GM23338 (cell line): Measurements from ENCODE around the gene RGS6.

Experiments
- CREB1 ChIP-seq: fragments of 250-450 bp; sonication (Bioruptor Pico); IDR thresholded peaks from 2 replicates; pipeline ENCODE4 v1.5.0; 2020; ENCODE audit warnings: low read depth, mild to moderate bottlenecking, moderate library complexity
- EZH2 ChIP-seq: fragments of 200-600 bp; sonication (generic); IDR thresholded peaks from one replicate; pipeline ENCODE4 v1.8.0; 2017; ENCODE audit warnings: antibody characterized with exemption, mild to moderate bottlenecking, low read depth; ENCODE audit not compliant: unreplicated experiment
- EZH2phosphoT487 ChIP-seq: fragments of 200-600 bp; sonication (generic); IDR thresholded peaks from one replicate; pipeline ENCODE4 v1.8.1; 2018; ENCODE audit warnings: antibody characterized with exemption; ENCODE audit not compliant: unreplicated experiment
- JUNB ChIP-seq: IDR thresholded peaks from one replicate; pipeline ENCODE4 v1.6.1; 2016; ENCODE audit warnings: antibody characterized with exemption; ENCODE audit not compliant: unreplicated experiment
- POLR2AphosphoS5 ChIP-seq: IDR thresholded peaks from 2 replicates; pipeline ENCODE4 v1.6.1; 2016; ENCODE audit warnings: antibody characterized with exemption, low read depth
- ZNF331 ChIP-seq: fragments of 250-450 bp; sonication (Bioruptor Pico); IDR thresholded peaks from 2 replicates; pipeline ENCODE4 v1.5.0; 2020; ENCODE audit warnings: low read depth, mild to moderate bottlenecking, moderate library complexity
- TF ChIP-seq, protein P1 (sequence below), 2 experiments: fragments of 200-600 bp in 1 of 2; sonication (generic) in 1 of 2; conservative IDR thresholded peaks; 2 replicates each; pipeline versions ENCODE4 v1.5.1 to v1.6.1; 2016 to 2017; ENCODE audit warnings: antibody characterized with exemption in 2 of 2, low read depth in 2 of 2, mild to moderate bottlenecking in 2 of 2, moderate library complexity in 1 of 2
- TF ChIP-seq, protein P2 (sequence below): IDR thresholded peaks from 2 replicates; pipeline ENCODE4 v1.6.1; 2016; ENCODE audit warnings: antibody characterized with exemption
- TF ChIP-seq, protein P3 (sequence below): IDR thresholded peaks from one replicate; pipeline ENCODE4 v1.6.1; 2018; ENCODE audit warnings: antibody characterized with exemption; ENCODE audit not compliant: unreplicated experiment

DNA sequence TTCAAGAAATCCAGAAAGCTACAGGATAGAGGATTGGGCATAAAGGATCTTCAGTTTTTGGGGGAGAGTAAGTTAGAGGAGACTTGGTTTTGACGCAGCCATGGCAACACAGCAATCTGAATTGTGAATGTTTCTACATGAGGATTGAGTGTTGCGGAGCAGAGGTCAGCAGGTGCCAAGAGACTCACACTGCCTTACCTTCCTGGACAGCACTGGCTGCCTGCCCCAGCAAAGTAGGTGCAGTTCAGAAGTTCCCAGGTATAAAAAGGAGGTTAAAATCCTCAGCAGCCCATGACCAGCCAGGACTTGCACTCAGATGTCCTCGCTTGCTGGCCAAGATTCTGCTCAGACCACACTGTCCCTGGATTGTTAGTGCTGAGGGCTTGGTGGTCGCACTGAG lies 590.6 kb downstream of the RGS6 start:
- TF ChIP-seq, protein P1, sequence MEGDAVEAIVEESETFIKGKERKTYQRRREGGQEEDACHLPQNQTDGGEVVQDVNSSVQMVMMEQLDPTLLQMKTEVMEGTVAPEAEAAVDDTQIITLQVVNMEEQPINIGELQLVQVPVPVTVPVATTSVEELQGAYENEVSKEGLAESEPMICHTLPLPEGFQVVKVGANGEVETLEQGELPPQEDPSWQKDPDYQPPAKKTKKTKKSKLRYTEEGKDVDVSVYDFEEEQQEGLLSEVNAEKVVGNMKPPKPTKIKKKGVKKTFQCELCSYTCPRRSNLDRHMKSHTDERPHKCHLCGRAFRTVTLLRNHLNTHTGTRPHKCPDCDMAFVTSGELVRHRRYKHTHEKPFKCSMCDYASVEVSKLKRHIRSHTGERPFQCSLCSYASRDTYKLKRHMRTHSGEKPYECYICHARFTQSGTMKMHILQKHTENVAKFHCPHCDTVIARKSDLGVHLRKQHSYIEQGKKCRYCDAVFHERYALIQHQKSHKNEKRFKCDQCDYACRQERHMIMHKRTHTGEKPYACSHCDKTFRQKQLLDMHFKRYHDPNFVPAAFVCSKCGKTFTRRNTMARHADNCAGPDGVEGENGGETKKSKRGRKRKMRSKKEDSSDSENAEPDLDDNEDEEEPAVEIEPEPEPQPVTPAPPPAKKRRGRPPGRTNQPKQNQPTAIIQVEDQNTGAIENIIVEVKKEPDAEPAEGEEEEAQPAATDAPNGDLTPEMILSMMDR (conservative IDR thresholded peaks at IDR 0.05; ENCODE audit: low read depth in 2 of 2), result no peak
- TF ChIP-seq EZH2, result no peak
- no peak for TF ChIP-seq POLR2AphosphoS5
- TF ChIP-seq CREB1 (CRISPR knock-in tag), result no peak
- TF ChIP-seq EZH2phosphoT487, result no peak
- TF ChIP-seq, protein P2, sequence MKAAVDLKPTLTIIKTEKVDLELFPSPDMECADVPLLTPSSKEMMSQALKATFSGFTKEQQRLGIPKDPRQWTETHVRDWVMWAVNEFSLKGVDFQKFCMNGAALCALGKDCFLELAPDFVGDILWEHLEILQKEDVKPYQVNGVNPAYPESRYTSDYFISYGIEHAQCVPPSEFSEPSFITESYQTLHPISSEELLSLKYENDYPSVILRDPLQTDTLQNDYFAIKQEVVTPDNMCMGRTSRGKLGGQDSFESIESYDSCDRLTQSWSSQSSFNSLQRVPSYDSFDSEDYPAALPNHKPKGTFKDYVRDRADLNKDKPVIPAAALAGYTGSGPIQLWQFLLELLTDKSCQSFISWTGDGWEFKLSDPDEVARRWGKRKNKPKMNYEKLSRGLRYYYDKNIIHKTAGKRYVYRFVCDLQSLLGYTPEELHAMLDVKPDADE, result no peak
- TF ChIP-seq, protein P3, sequence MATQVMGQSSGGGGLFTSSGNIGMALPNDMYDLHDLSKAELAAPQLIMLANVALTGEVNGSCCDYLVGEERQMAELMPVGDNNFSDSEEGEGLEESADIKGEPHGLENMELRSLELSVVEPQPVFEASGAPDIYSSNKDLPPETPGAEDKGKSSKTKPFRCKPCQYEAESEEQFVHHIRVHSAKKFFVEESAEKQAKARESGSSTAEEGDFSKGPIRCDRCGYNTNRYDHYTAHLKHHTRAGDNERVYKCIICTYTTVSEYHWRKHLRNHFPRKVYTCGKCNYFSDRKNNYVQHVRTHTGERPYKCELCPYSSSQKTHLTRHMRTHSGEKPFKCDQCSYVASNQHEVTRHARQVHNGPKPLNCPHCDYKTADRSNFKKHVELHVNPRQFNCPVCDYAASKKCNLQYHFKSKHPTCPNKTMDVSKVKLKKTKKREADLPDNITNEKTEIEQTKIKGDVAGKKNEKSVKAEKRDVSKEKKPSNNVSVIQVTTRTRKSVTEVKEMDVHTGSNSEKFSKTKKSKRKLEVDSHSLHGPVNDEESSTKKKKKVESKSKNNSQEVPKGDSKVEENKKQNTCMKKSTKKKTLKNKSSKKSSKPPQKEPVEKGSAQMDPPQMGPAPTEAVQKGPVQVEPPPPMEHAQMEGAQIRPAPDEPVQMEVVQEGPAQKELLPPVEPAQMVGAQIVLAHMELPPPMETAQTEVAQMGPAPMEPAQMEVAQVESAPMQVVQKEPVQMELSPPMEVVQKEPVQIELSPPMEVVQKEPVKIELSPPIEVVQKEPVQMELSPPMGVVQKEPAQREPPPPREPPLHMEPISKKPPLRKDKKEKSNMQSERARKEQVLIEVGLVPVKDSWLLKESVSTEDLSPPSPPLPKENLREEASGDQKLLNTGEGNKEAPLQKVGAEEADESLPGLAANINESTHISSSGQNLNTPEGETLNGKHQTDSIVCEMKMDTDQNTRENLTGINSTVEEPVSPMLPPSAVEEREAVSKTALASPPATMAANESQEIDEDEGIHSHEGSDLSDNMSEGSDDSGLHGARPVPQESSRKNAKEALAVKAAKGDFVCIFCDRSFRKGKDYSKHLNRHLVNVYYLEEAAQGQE, result no peak
- TF ChIP-seq ZNF331, result no peak
- no peak for TF ChIP-seq JUNB
